Measurements from ENCODE around the gene FGFRL1.

- TF ChIP-seq TAF1 (IDR thresholded peaks at IDR 0.05; ENCODE audit: borderline replicate concordance, insufficient read depth, low read length) (no peak), REST (IDR thresholded peaks at IDR 0.05; ENCODE audit: insufficient read depth in 1 of 2, low read depth in 2 of 2, low read length in 2 of 2) (no peak), SIN3A (IDR thresholded peaks at IDR 0.05; ENCODE audit: borderline replicate concordance, insufficient read depth, low read length) (no peak)
Observed at GRCh38 chr4:1004071-1004418, 7.4 kb upstream of the FGFRL1 start.
